ENCODE measurements around the gene CATSPER1.
"Not testable (repeated sequence)": the region's sequence is repeated elsewhere in the genome, so short reads cannot be mapped to it uniquely, and the experiment has no call there.

Gene CATSPER1

DNA sequence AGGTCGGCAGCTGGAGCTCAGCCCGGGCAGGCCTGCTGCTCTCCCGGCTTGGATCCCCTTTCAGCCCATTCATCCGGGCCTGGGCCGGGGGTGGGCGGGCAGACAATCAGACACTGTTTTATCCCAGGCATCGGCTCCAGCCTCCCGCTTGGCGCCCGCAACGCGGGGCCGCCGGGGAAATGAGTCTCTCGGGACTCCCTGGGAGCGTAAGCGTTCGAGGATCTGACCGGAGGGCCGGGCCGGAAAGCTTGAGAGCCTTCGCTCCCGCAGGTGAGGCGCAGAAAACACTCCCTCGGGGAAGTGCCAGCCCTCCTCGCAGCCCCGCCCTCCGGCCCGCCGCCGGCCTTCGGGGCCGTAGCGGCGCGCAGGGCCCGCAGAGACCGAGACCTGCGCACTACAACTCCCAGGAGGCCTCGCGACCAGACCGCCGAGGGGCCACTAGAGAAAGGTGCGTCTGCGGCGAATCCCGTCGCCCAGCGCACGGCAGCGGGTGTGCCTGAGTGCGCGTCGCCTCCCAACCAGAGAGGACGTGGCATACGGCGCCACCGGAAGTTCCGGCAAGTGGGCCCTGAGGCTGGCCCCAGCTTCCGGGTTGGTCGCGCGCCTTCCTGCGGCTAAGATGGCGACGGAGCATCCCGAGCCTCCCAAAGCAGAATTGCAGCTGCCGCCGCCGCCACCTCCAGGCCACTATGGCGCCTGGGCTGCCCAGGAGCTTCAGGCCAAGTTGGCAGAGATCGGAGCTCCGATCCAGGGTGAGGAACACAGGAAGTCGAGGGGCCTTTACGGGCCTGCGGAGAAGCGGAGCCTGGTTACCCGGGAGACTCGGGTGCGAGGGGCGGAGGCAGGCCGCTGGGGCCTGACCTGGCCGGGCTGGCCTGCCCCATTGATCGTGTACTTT is 25.7 kb upstream of the CATSPER1 start, which contains the start of gene SF3B2:
TSS of gene SF3B2 (plus strand) at position 599 of the 898 bp plus-strand sequence. CDS start at position 620, 21 bp downstream.
- peak; percentile 87 to 94 (median 91) for DNase-seq

GRCh38 chr11:66051371-66051765 is 25.1 kb upstream of the CATSPER1 start:
- DNase-seq: no peak

- DNase-seq: no peak
Measured at GRCh38 chr11:66050581-66051231, 24.4 kb upstream of the CATSPER1 start.

GRCh38 chr11:66048547-66049323 is 22.5 kb upstream of the CATSPER1 start, which contains the start of gene GAL3ST3:
Gene GAL3ST3 (minus strand): TSS chr11:66049161. CDS start chr11:66045415, 3,746 bp downstream.
- DNase-seq: peak in 1 of 6 experiments; percentile 18

DNA sequence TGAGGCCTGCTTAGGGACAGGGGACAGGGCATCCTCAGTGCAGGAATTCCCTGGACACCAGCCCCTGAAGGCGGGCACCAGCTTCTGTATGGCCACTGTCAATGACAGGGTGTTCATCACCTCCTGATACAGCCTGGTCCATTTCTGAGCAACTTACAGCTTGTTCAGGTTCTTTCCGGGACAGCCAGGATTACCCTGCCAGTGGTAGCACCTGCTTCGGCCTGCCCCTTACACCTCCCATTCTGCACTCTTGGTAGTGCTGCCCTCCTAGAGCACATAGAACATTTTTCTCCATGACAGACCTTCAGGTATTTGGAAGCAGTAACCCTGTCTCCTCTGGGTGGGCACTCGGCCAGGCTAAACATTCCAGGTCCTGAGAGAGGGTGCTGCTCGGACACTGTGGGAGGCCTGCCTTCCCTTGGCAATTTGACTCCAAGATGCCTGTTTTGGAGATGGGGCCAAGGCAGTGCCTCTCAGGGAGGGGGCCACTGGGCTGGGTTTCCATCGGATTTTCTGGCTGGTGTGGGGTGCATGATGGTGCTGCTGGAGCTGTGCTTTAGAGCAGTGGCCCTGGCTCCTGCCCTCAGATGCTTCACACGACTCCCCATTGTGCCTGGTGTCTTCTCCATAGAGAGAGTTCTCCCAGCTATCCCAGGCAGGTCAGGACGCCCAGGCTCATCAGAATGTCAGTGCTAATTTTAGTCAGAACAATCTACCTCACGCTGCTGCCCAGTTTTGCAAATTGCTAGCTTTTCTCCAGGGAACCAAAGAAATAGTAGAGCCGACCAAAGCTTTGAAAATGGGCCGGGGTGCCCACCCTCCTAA is 21.5 kb upstream of the CATSPER1 start:
- no peak for DNase-seq

- DNase-seq: no peak
Measured at GRCh38 chr11:66046901-66047300, 20.6 kb upstream of the CATSPER1 start.

- peak; percentile 52 to 86 (median 81) for DNase-seq
Measured at GRCh38 chr11:66045177-66045639, 18.9 kb upstream of the CATSPER1 start.

GRCh38 chr11:66044757-66045156 is 18.5 kb upstream of the CATSPER1 start:
- no peak for DNase-seq

- DNase-seq: no peak
Measured at GRCh38 chr11:66042996-66043906, 17.0 kb upstream of the CATSPER1 start.

DNA sequence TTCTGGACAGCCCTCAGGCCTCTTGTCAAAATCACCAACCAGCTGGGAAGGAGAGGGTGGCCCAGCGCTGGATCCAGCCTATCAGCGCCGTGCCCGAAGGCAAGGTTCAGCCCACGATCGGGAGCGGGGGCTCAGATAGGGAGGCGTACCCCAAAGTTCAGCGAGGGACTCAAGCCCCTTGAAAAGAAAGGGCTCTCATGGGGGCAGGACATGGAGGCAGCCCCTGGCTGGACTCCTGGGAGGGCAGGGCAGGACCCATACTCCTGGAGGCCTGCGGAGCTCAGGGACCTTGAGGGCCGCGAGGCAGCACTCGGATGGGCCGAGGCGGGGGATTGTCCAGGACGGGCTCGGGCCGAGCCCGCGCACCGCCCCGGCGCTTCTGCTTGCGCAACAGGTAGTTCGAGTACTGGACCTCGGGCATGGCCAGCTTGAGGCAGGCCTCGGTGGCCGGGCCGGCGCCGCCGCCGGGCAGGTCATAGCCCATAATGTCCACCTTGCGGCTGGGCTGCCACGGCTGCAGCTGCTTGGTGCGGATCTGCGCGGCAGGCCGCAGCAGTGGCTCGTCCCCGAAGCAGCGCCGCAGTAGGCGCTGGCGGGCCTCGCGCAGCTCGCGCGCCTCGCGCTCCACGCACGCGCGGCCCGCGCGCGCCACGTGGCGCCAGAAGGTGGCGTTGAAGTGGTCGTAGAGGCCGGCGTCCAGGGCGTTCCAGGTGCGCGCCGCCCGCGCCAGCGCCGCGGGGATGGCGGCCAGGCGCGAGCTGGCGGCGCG is 16.1 kb upstream of the CATSPER1 start:
- no peak for DNase-seq

DNA sequence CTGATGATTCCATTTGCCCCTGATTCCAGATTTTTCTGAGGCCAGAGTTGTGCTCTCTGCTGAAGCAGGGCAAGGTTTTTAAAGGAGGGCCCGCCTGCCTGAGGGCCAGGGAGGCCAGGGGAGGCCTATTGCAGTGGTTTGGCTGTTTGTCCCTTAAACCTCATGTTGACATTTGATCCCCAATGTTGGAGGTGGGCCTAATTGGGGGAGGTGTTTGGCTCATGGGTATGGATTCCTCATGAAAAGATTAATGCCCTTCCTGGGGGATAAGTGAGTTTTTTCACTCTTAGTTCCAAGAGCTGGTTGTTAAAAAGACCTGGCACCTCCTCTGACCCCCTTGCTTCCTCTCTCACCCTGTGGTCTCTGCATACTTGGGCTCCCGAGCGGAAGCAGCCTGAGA is 13.5 kb upstream of the CATSPER1 start:
- no peak for DNase-seq

- DNase-seq: no peak
Measured at GRCh38 chr11:66037327-66037726, 11.0 kb upstream of the CATSPER1 start.

GRCh38 chr11:66036334-66036710 is 10.0 kb upstream of the CATSPER1 start:
- no peak for DNase-seq

GRCh38 chr11:66035653-66036333 is 9.5 kb upstream of the CATSPER1 start:
- no peak for DNase-seq

DNA sequence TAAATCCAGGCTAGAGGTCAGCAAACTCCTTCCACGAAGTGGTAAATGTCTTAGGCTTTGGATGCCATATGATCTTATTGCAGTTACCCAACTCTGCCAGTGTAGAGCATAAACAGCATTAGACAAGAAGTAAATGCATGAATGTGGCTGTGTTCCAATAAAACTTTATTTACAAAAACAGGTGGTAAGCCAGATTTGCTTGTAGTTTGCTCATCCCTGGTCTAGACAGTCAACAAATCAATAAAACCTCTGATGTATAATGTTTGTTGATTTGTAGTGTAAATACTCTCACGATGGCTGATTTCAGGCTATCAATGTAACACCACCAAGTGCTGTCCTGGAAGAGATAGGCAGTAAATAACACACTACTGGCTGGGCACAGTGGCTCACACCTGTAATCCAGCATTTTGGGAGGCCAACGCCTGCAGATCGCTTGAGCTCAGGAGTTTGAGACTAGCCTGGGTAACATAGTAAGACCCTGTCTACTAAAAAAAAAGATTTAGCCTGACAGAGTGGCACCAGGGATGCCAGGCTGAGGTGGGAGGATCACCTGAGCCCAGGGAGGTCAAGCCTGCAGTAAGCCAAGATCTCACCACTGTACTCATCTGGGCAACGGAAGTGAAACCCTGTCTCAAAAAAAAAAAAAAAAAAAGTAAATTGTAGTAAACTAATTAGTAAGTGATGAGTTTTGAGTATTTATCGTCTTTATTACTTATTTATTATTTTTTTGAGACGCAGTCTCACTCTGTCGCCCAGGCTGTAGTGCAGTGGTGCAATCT is 6.9 kb upstream of the CATSPER1 start:
- no peak for DNase-seq

DNA sequence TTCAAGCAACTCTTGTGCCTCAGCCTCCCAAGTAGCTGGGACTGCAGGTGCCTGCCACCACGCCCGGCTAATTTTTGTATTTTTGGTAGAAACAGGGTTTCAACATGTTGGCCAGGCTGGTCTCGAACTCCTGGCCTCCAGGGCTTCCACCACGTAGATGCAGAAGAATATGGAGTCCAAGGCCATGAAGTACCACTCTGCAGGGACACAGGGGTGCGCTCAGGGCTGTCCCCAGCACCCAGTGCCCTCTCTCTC is 3.2 kb downstream of the CATSPER1 start:
- DNase-seq: not testable (repeated sequence)

DNA sequence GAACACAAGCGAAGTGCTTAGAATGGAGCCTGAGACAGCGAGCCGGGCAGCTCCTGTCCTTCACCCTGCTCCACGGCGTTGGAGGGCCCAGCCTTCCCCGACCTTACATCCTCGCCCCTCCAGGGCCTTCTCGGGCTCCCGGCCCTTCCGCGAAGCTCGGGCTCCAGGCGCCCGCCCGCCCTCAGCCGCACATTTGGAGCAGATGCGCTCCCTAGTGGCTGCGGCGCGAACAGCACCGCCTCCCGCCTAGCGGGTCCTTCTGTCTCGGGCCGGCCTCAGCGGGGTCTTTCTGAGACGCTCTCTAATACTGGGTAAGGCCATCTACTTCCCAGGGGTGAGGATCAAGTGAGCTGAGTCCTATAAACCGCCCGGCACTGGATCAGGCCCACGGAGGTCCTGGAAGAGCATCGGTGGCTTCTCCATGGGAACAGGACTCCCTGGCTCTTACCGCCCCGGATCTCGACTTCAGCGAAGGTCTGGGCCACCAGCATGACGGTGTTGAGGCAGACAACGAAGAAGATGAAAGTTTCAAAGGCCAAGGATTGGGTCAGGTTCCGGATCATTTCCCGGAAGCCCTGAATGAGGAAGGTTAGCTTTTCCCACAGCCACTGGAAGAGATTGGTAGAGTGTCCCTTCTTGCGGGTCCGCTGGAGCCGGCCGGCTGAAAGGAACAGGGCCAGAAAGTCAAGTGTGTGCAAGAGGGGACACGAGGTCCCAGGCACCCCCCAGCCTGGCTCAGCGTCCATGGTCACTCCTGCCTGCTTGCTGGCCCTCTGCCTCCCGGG is 3.7 kb downstream of the CATSPER1 start:
- DNase-seq: peak; percentile 37 to 78 (median 68)

Data from stimulated activated naive CD4-positive, alpha-beta T cell (primary cell).